ENCODE data around the gene ATG16L2. TPM values are rescaled to one million over a fixed set of nuclear protein-coding genes. Genes with fewer than 3 reads are reported as not detected.
A peak's percentile ranks its signal among the peaks of the same experiment; 100 is the strongest.

ATG16L2 gene
- total RNA-seq, 1 experiment from 2014 or later: 17.3 TPM

DNA sequence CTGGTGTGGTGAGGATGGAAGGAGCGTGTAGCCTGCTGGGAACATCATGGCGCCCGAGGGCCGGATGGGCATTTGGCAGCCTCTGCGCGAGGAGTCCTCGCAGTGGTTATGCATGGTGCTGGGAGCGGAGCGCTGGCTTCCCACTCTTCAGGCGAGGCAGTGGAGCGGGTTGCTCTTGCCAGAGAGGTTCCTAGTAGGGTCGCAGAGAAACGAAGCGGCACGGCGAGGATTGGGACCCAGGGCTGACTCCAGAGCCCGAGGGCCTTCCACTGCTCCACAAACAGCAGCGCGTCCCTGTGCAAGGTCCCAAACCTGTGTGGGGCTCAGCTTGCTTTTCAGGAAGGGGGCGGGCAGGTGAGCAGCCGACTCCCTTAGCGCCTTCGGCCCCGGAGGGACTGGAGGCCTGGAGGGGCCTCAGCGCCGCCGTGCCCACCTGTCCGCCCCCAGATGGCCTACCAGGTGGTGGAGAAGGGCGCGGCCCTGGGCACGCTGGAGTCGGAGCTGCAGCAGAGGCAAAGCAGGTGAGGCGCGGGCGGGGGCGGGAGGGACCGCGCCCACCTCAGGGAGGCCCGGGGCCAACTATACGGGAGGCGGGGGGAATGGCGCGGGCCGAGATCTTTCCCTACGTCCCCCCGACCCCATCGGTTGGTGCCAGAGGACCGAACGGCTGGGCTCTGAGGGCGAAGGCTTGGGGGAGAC lies 7.2 kb downstream of the ATG16L2 start:
- no peak overlapping the region for H2BK12ac ChIP-seq (ENCODE audit: insufficient read length, low read depth, low read length)
- H3K56ac ChIP-seq (ENCODE audit: insufficient read length, low read depth, low read length): no peak overlapping the region
- H3K27me3 ChIP-seq (ENCODE audit: insufficient read depth, low read length): no peaks in the 10 kb centered on the region; the same call in 1 of the 2 replicates
- no peaks in the 10 kb centered on the region for H3K79me1 ChIP-seq (ENCODE audit: insufficient read depth, low read depth, low read length, poor library complexity, severe bottlenecking)
- H4K20me1 ChIP-seq (ENCODE audit: control insufficient read depth, insufficient read depth, insufficient read length): no peaks in the 10 kb centered on the region
- no peak overlapping the region for H2BK120ac ChIP-seq (ENCODE audit: low read depth, low read length, poor library complexity, severe bottlenecking)
- Mint-ChIP-seq H3K36me3 (ENCODE audit: insufficient read depth in 1 of 3, low read depth in 3 of 3) (peaks cover 4 to 20% (median 18%) of the 10 kb centered on the region in 3 experiments; a peak in 6 of 7 replicates), H3K4me1 (peaks cover 12% of the 10 kb centered on the region in 2 experiments), H3K9me3 (no peaks in the 10 kb centered on the region; a peak in 2 of 5 replicates), H3K27me3 (ENCODE audit: low read depth) (peaks cover 23% of the 10 kb centered on the region), H3K27ac (no peak overlapping the region), H3K4me3 (peak overlapping the region; percentile 62 to 65)
- H3K4ac ChIP-seq (ENCODE audit: low read depth, low read length): no peak overlapping the region
- no peak overlapping the region for H2AFZ ChIP-seq (ENCODE audit: low read length)
- no peak overlapping the region for H3K9ac ChIP-seq (ENCODE audit: extremely low read depth, insufficient read length, low read length)
- H3K23me2 ChIP-seq (ENCODE audit: insufficient read length, low read depth, low read length, poor library complexity, severe bottlenecking): peaks cover 13% of the 10 kb centered on the region
- no peak overlapping the region for H4K8ac ChIP-seq (replicated peaks; ENCODE audit: insufficient read length, low read depth, low read length)
- H3T11ph ChIP-seq (ENCODE audit: low read length): no peak overlapping the region
- peak overlapping the region; percentile 4; the same call in 1 of the 2 replicates for H3K14ac ChIP-seq (ENCODE audit: insufficient read depth, low read length)
- no peaks in the 10 kb centered on the region for H3K79me2 ChIP-seq (ENCODE audit: insufficient read depth, low read length)
- WGBS (ENCODE audit: extremely low coverage, insufficient read length, low lambda C conversion rate): no CpG with 5 or more reads among the region's 50 CpGs
- H3K4me2 ChIP-seq (ENCODE audit: insufficient read depth, insufficient read length, low read length): peak overlapping the region; percentile 61
- H2AK5ac ChIP-seq (ENCODE audit: insufficient read length, low read length): no peak overlapping the region
- no peak overlapping the region for H2BK20ac ChIP-seq (ENCODE audit: low read depth, low read length, poor library complexity, severe bottlenecking)
- peak overlapping the region; percentile 23 for H3K18ac ChIP-seq (ENCODE audit: insufficient read length, low read depth, low read length)
- H3K4me1 ChIP-seq (ENCODE audit: insufficient read depth, low read length): peaks cover 2% of the 10 kb centered on the region; the same call in 1 of the 2 replicates
- no peak overlapping the region for H4K91ac ChIP-seq (ENCODE audit: insufficient read length, low read depth, low read length)
- no peak overlapping the region for H2BK5ac ChIP-seq (ENCODE audit: insufficient read length, low read length)
- H3K23ac ChIP-seq (ENCODE audit: insufficient read length, low read depth, low read length): no peak overlapping the region
- no peak overlapping the region for H3K27ac ChIP-seq (ENCODE audit: insufficient read length, low read depth, low read length)
- TF ChIP-seq, protein P1, sequence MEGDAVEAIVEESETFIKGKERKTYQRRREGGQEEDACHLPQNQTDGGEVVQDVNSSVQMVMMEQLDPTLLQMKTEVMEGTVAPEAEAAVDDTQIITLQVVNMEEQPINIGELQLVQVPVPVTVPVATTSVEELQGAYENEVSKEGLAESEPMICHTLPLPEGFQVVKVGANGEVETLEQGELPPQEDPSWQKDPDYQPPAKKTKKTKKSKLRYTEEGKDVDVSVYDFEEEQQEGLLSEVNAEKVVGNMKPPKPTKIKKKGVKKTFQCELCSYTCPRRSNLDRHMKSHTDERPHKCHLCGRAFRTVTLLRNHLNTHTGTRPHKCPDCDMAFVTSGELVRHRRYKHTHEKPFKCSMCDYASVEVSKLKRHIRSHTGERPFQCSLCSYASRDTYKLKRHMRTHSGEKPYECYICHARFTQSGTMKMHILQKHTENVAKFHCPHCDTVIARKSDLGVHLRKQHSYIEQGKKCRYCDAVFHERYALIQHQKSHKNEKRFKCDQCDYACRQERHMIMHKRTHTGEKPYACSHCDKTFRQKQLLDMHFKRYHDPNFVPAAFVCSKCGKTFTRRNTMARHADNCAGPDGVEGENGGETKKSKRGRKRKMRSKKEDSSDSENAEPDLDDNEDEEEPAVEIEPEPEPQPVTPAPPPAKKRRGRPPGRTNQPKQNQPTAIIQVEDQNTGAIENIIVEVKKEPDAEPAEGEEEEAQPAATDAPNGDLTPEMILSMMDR (conservative IDR thresholded peaks at IDR 0.05): no peak
- no peaks in the 10 kb centered on the region for H3K9me3 ChIP-seq (ENCODE audit: control insufficient read depth, low read depth, low read length)
- no peak overlapping the region for H2BK15ac ChIP-seq (ENCODE audit: low read depth, low read length)
- peak; percentile 61 for DNase-seq
- H4K5ac ChIP-seq (ENCODE audit: insufficient read length, low read depth, low read length): no peak overlapping the region
